HG03521 (cell line): Measurements from ENCODE around the gene FSCB.
"Not testable (repeated sequence)": the region's sequence is repeated elsewhere in the genome, so short reads cannot be mapped to it uniquely, and the experiment has no call there.

Experiments
- ATAC-seq: cut with Tn5 transposase; IDR thresholded peaks from one replicate; pipeline ENCODE4 v1.9.1; 2021; ENCODE audit warnings: mild to moderate bottlenecking, moderate library complexity; ENCODE audit not compliant: unreplicated experiment

The FSCB gene

GRCh38 chr14:44507183-44507582 lies at the start of gene FSCB:
TSS of gene FSCB (minus strand) at chr14:44507283. CDS start at chr14:44506987, 296 bp downstream.
- ATAC-seq, result no peak

- ATAC-seq, result no peak
These were observed 24.6 kb upstream of the FSCB start for GRCh38 chr14:44531658-44532057.

- ATAC-seq, result no peak
These were observed 23.4 kb upstream of the FSCB start for GRCh38 chr14:44530475-44530874.

- ATAC-seq, result no peak
These were observed 21.9 kb upstream of the FSCB start for GRCh38 chr14:44529026-44529425.

GRCh38 chr14:44528180-44528579 lies 21.1 kb upstream of the FSCB start:
- ATAC-seq, result no peak

- no peak for ATAC-seq
These were observed 18.2 kb upstream of the FSCB start for GRCh38 chr14:44525237-44525636.

GRCh38 chr14:44515668-44516067 lies 8.6 kb upstream of the FSCB start:
- not testable (repeated sequence) for ATAC-seq

GRCh38 chr14:44508834-44509233 lies 1.8 kb upstream of the FSCB start:
- ATAC-seq, result no peak

GRCh38 chr14:44505588-44505987 lies 1.5 kb downstream of the FSCB start:
- ATAC-seq, result no peak

GRCh38 chr14:44497148-44497547 lies 9.9 kb downstream of the FSCB start:
- no peak for ATAC-seq

GRCh38 chr14:44494137-44494536 lies 12.9 kb downstream of the FSCB start:
- ATAC-seq, result no peak

- no peak for ATAC-seq
These were observed 16.1 kb downstream of the FSCB start for GRCh38 chr14:44490966-44491365.

GRCh38 chr14:44477953-44478352 lies 29.1 kb downstream of the FSCB start:
- no peak for ATAC-seq

- no peak for ATAC-seq
These were observed 38.3 kb downstream of the FSCB start for GRCh38 chr14:44468771-44469170.

- no peak for ATAC-seq
These were observed 43.6 kb downstream of the FSCB start for GRCh38 chr14:44463356-44464004.

- ATAC-seq, result no peak
These were observed 44.7 kb downstream of the FSCB start for GRCh38 chr14:44462381-44462780.

GRCh38 chr14:44461811-44462210 lies 45.3 kb downstream of the FSCB start:
- no peak for ATAC-seq
